Choroid plexus epithelial cell (primary cell): ENCODE data around the gene LYST.
"Not testable (repeated sequence)": the region's sequence is repeated elsewhere in the genome, so short reads cannot be mapped to it uniquely, and the experiment has no call there.

ENCODE experiments used
- DNase-seq: peaks from one replicate; pipeline ENCODE4 v3.0.0-alpha.2; 2010; ENCODE audit warnings: low read depth
- H3K4me3 ChIP-seq: 2 replicates; pipeline ENCODE4 v1.5.1; 2011; ENCODE audit warnings: low read depth, mild to moderate bottlenecking, control low read depth, low read length, moderate library complexity
- TF ChIP-seq, protein P1 (sequence below): conservative IDR thresholded peaks from 2 replicates; pipeline ENCODE4 v1.5.1; 2011; ENCODE audit warnings: low read depth, mild to moderate bottlenecking, control low read depth, inconsistent platforms, low read length, moderate library complexity

The LYST gene

DNA sequence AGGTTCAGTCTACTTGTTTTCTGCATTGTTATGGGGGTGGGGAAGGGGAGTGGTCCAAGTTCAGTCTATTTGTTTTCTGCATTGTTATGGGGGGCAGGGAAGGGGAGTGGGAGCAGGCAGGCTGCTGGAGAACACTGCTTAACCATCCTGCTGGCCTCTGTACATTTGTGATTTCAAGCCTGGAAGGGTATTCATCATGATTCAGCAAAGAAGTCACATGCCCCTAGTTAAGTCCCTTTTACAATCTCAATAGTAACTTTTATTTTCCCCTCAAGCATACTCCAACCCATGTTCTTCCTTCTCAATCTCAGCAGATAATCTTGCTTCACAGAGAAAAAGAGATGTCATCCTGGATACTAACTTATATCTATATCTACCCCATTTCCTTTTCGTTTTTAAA is 7.9 kb downstream of the LYST start:
- DNase-seq = no peak
- H3K4me3 ChIP-seq = no peak overlapping the region
- TF ChIP-seq, protein P1, sequence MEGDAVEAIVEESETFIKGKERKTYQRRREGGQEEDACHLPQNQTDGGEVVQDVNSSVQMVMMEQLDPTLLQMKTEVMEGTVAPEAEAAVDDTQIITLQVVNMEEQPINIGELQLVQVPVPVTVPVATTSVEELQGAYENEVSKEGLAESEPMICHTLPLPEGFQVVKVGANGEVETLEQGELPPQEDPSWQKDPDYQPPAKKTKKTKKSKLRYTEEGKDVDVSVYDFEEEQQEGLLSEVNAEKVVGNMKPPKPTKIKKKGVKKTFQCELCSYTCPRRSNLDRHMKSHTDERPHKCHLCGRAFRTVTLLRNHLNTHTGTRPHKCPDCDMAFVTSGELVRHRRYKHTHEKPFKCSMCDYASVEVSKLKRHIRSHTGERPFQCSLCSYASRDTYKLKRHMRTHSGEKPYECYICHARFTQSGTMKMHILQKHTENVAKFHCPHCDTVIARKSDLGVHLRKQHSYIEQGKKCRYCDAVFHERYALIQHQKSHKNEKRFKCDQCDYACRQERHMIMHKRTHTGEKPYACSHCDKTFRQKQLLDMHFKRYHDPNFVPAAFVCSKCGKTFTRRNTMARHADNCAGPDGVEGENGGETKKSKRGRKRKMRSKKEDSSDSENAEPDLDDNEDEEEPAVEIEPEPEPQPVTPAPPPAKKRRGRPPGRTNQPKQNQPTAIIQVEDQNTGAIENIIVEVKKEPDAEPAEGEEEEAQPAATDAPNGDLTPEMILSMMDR = no peak

DNA sequence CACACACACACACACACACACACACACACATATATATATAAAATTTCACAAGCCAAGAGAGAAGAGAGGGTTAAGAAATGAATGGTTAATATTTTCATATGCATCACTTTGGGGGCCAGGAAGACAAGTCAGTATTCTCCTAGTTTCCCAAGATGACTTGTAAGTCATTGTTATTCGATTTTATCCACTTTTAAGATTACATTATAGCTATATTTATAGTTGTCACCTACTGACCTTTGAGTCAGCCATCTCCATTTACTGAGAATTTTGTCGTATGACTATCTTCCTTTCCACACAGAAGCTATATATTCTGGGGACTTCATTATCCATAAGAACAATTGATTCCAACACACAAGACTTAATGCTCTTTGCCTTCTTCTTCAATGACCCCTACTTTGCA is 8.9 kb downstream of the LYST start:
- H3K4me3 ChIP-seq = no peak overlapping the region
- no peak for DNase-seq
- TF ChIP-seq, protein P1 = no peak

DNA sequence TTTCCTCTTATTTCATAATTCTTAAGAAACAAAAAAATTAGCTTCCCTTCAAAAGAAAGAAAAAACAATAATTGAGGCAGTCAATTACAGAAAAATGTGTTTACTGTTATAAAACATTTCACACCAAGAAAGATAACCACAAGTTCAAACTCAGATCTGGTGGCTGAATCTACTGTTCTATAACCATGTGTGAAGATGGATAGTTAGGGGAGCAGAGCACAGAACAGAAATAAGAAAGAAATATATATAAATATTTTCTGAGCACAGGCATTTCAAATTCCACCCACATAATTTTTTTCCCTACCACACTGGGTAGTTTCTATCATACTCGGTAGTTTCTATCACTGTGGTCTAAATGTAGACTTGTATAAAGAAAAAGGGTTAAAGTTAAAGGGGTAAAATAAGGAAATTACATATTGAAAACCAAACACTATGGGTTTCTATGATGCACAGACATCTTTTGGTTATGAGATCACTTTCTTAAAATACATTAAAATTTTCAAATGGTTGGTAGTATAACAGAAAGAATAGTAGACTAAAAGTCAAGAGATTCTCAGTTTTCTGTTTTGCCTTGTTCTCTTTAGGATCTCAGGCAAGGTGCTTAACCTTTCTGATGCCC is 10.8 kb downstream of the LYST start:
- DNase-seq = no peak
- TF ChIP-seq, protein P1 = no peak
- no peak overlapping the region for H3K4me3 ChIP-seq

DNA sequence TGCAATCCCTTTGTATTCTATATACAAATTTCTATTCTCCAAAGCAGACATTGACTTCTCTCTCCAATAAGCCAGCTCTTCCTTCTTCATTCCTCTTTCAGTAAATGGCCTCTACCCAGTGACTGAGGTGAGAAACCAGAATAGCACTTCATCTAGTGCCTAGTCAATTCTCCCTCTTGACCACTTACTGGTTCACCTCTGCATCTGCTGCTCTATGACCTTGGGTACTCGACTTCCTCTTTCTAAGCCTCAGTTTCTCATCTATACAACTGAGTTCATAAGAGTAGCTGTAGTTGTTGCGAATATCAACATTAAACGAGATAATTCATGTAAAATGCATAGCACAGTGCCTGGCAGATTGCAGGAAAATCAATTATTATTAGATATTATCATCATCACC is 12.4 kb downstream of the LYST start:
- TF ChIP-seq, protein P1 = no peak
- DNase-seq = no peak
- no peak overlapping the region for H3K4me3 ChIP-seq

DNA sequence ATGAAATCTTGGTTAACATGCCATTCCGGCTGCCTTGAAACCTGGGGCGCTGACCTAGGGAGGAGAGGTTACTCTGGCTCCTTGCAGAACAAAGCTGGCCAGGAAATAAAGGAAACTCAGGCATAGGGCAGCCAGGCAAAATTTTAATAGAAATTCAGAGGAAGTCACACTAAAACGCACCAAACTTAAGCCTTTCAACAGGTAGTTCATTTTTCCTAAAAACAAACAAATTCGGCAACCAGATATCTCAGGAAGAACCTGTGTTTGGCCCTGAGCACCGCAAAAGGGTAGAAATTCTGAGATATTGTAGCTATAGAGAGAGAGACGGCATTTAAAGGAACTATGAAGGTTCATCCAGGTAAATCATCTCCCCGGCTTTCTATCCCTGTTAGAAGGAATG is 13.1 kb downstream of the LYST start:
- TF ChIP-seq, protein P1 = no peak
- H3K4me3 ChIP-seq = no peak overlapping the region
- no peak for DNase-seq

- TF ChIP-seq, protein P1 = no peak
- DNase-seq = no peak
- no peak overlapping the region for H3K4me3 ChIP-seq
Measured at GRCh38 chr1:235852887-235853286, 13.8 kb downstream of the LYST start.

- H3K4me3 ChIP-seq = no peak overlapping the region
- no peak for DNase-seq
- TF ChIP-seq, protein P1 = no peak
Measured at GRCh38 chr1:235851939-235852338, 14.8 kb downstream of the LYST start.

DNA sequence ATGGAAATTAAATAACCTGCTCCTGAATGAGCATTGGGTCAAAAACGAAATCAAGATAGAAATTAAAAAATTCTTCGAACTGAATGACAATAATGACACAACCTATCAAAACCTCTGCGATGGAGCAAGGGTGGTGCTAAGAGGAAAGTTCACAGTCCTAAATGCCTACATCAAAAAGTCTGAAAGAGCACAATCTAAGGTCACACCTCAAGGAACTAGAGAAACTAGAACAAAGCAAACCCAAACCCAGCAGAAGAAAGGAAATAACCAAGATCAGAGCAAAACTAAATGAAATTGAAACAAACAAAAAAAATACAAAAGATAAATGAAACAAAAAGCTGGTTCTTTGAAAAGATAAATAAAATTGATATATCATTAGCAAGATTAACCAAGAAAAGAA is 18.5 kb downstream of the LYST start:
- DNase-seq, H3K4me3 ChIP-seq: not testable (repeated sequence)

DNA sequence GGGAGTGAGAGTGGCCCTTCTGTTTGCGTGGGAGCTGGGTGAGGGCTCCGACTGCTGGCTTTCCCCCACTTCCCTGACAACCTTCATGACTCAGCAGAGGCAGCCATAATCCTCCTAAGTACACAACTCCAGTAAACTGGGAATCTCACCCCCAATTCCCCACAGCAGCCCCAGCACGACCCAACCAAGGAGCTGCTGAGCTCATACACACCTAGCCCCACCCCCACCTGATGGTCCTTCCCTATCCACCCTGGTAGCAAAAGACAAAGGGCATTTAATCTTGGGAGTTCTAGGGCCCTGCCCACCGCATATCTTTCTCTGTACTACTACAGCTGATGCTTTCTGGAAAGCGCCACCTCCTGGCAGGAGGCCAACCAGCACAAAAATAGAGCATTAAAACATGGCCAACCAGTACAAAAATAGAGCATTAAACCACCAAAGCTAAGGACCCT is 21.0 kb downstream of the LYST start:
- not testable (repeated sequence) for H3K4me3 ChIP-seq, DNase-seq
